ENCODE results near the gene SCIN.
"Not testable (repeated sequence)": the region's sequence is repeated elsewhere in the genome, so short reads cannot be mapped to it uniquely, and the experiment has no call there.

- TF ChIP-seq CTCF (IDR thresholded peaks at IDR 0.05); ZFX (IDR thresholded peaks at IDR 0.05; ENCODE audit: borderline replicate concordance): not testable (repeated sequence)
Observed at GRCh38 chr7:12673436-12673835, 102.9 kb downstream of the SCIN start.
